ENCODE data around the gene TIA1.

GRCh38 chr2:70204452-70204851, 44.0 kb downstream of the TIA1 start:
- TF ChIP-seq EZH2 (IDR thresholded peaks at IDR 0.05; ENCODE audit: borderline replicate concordance): no peak
- TF ChIP-seq, protein P1, sequence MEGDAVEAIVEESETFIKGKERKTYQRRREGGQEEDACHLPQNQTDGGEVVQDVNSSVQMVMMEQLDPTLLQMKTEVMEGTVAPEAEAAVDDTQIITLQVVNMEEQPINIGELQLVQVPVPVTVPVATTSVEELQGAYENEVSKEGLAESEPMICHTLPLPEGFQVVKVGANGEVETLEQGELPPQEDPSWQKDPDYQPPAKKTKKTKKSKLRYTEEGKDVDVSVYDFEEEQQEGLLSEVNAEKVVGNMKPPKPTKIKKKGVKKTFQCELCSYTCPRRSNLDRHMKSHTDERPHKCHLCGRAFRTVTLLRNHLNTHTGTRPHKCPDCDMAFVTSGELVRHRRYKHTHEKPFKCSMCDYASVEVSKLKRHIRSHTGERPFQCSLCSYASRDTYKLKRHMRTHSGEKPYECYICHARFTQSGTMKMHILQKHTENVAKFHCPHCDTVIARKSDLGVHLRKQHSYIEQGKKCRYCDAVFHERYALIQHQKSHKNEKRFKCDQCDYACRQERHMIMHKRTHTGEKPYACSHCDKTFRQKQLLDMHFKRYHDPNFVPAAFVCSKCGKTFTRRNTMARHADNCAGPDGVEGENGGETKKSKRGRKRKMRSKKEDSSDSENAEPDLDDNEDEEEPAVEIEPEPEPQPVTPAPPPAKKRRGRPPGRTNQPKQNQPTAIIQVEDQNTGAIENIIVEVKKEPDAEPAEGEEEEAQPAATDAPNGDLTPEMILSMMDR (IDR thresholded peaks at IDR 0.05; ENCODE audit: poor library complexity): no peak

All from hepatocyte (in vitro differentiated cells).